Peyer's patch (tissue), 4 donors: ENCODE measurements around the gene NEUROG2. TPM values are rescaled to one million over a fixed set of nuclear protein-coding genes. Genes with fewer than 3 reads are reported as not detected.

Source experiments
- DNase-seq, 3 donors: peaks; one replicate each; pipeline ENCODE4 v3.0.0-alpha.2; 2017 to 2019
- H3K27ac ChIP-seq, 4 donors: fragments of 200-600 bp; sonication (generic); one replicate each; pipeline ENCODE4 v1.5.1; 2016 to 2019
- H3K27me3 ChIP-seq, 2 donors: fragments of 200-600 bp; sonication (generic); one replicate each; pipeline ENCODE4 v1.5.1; 2019
- H3K36me3 ChIP-seq, 3 donors: fragments of 200-600 bp; sonication (generic); one replicate each; pipeline ENCODE4 v1.5.1; 2016 to 2019
- H3K4me1 ChIP-seq, 4 donors: fragments of 200-600 bp; sonication (generic); one replicate each; pipeline ENCODE4 v1.5.1; 2016 to 2019
- H3K4me3 ChIP-seq, 4 donors: fragments of 200-600 bp; sonication (generic); 1 replicate in 3 of 4; 2 replicates in 1 of 4; pipeline ENCODE4 v1.5.1; 2016 to 2019; ENCODE audit warnings: mild to moderate bottlenecking in 1 of 4
- H3K9me3 ChIP-seq, 4 donors: fragments of 200-600 bp; sonication (generic); one replicate each; pipeline ENCODE4 v1.5.1; 2016 to 2019; ENCODE audit warnings: mild to moderate bottlenecking in 1 of 4
- POLR2A ChIP-seq, 2 donors: fragments of 450-650 bp; IDR thresholded peaks; one replicate each; pipeline ENCODE4 v1.5.1; 2017; ENCODE audit warnings: antibody characterized with exemption in 2 of 2, mild to moderate bottlenecking in 2 of 2, moderate library complexity in 2 of 2
- total RNA-seq, 4 donors: library from RNA; depleted of rRNA; stranded (reverse); fragments of >200 nt; gene quantifications; one replicate each; pipeline ENCODE4 v1.1.0, GENCODE V29; 2016
- TF ChIP-seq, protein P1 (sequence below), 6 experiments: fragments of 450-650 bp in 4 of 6; fragments of 200-600 bp in 2 of 6; sonication (generic) in 1 of 6; IDR thresholded peaks; one replicate each; pipeline ENCODE4 v1.5.1; 2017 to 2019; ENCODE audit warnings: antibody characterized with exemption in 6 of 6, mild to moderate bottlenecking in 3 of 6, moderate library complexity in 1 of 6

The NEUROG2 gene
- total RNA-seq, 4 donors from 2014 or later: not detected

DNA sequence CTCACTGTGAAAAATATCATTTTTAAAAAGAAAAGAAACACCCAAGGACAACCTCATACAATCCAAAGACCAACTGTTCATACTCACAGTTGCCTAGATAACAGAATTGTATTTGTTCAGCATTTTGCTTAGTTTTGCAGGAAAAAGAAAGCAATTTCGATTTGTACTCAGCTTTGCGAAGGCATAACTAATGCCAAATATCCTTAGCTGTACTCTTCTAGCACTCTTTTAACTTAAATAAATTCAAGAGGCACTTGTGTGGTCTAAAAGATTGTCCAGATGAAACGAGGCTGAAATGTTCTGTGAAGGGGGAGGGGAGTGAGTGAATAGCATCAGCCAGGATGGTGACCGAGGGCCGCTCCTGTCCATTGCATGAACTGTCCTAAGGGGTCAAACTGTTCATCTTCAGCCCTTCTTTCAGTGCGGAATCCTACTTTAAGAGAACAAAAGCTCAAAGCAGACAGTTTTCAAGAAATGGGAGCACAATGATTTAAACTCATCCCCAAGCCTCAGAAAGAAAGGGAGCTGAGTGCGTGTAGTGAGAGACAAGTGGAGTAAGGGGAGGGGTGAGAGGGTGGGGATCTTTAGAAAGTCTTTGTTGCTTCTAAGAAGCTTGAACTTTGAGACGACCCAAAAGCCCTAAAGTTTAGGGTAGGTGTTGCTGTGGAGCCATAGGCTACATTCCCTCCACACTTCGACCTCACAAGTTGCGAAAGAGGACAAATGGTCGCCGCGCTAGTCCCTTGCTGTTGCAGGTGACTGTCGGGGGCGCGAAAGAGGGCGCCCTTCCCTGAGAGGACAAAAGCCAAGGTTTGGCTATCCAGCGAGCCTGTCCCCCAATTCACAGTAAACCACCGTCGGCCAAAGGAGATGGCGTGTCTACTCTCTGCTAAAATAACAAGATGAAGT is 4.0 kb upstream of the NEUROG2 start:
- H3K4me1 ChIP-seq: peaks cover 0 to 41% (median 15%) of the 10 kb centered on the region in 4 donors
- no peaks in the 10 kb centered on the region for H3K9me3 ChIP-seq
- DNase-seq: no peak
- peaks cover 4 to 87% of the 10 kb centered on the region in 2 donors for H3K27me3 ChIP-seq
- H3K4me3 ChIP-seq: no peak overlapping the region
- no peak overlapping the region for H3K27ac ChIP-seq
- no peaks in the 10 kb centered on the region for H3K36me3 ChIP-seq
- TF ChIP-seq, protein P1, sequence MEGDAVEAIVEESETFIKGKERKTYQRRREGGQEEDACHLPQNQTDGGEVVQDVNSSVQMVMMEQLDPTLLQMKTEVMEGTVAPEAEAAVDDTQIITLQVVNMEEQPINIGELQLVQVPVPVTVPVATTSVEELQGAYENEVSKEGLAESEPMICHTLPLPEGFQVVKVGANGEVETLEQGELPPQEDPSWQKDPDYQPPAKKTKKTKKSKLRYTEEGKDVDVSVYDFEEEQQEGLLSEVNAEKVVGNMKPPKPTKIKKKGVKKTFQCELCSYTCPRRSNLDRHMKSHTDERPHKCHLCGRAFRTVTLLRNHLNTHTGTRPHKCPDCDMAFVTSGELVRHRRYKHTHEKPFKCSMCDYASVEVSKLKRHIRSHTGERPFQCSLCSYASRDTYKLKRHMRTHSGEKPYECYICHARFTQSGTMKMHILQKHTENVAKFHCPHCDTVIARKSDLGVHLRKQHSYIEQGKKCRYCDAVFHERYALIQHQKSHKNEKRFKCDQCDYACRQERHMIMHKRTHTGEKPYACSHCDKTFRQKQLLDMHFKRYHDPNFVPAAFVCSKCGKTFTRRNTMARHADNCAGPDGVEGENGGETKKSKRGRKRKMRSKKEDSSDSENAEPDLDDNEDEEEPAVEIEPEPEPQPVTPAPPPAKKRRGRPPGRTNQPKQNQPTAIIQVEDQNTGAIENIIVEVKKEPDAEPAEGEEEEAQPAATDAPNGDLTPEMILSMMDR (IDR thresholded peaks at IDR 0.05): no peak
- no peak for TF ChIP-seq POLR2A (IDR thresholded peaks at IDR 0.05)

DNA sequence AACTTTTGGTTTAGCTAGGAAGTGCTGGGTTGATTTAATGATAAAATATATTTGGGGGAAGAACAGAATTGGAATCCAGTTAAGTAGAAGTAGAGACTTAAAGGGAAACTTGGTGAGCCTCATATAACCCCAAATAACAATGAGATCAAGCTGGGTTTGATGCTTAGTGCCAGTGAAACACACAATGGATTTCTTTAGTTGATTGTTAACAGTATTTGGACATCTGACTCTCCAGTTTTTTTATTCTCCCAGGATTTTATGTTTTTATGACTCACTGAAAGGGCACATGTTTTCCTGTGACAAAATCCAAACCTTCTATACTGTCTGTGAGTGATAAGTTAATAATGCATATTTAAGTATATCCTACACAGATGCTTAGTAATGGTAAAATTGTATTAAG is 2.7 kb upstream of the NEUROG2 start:
- Histone ChIP-seq H3K4me3 (no peak overlapping the region), H3K36me3 (no peaks in the 10 kb centered on the region), H3K4me1 (peaks cover 0 to 46% (median 20%) of the 10 kb centered on the region in 4 donors), H3K27me3 (peaks cover 4 to 89% of the 10 kb centered on the region in 2 donors), H3K9me3 (no peaks in the 10 kb centered on the region), H3K27ac (no peak overlapping the region)
- no peak for DNase-seq
- no peak for TF ChIP-seq POLR2A (IDR thresholded peaks at IDR 0.05)
- TF ChIP-seq, protein P1 (IDR thresholded peaks at IDR 0.05): no peak

DNA sequence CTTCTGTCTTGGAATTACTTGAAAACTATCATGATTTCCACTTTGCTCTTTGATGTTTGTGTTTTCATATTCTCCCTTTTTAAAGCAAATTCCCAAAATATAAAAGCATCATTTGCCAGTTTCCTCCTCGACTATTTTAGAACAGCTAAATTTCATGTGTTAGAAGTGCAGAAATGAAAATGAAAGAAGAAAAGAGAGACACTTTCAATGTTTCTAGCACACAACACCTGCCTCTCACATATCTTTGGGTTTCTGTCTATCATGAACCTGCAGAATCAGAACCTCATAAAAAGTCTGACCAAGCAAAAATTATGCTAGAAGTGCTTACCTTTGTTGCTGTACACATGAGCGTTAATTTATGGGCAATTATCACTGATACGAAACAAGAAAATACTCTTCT is 1.9 kb upstream of the NEUROG2 start:
- no peak for TF ChIP-seq POLR2A (IDR thresholded peaks at IDR 0.05)
- TF ChIP-seq, protein P1 (IDR thresholded peaks at IDR 0.05): no peak

DNA sequence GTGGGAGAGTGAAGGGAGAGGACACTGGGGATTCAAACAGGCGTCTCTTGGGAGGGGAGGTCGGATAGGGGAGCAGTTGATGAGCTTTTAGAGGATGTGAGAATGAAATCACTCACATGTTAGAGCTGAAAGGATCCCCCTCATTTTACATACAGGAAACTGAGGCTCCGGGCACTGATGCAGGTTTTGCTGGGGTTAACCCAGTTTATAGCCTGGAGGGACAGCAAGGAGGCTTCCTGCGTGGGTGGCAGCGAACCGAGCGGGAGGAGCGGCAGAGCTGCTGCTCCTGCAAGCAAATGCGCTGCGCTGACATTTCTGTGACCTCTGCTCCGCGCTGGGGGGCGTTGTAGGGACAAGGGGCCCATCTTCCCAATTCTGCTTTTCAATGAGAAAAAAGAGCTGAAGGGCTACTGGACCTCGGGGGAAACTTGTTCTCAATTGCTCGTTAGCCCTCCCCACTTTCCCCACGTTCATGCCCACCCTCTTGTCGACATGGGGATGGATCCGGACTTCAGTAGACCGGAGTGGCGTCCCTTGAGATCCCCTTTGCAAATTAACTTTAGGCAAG is 1.2 kb upstream of the NEUROG2 start:
- DNase-seq: no peak
- peaks cover 0 to 39% (median 20%) of the 10 kb centered on the region in 4 donors for H3K4me1 ChIP-seq
- H3K9me3 ChIP-seq: no peaks in the 10 kb centered on the region
- peaks cover 4 to 78% of the 10 kb centered on the region in 2 donors for H3K27me3 ChIP-seq
- H3K27ac ChIP-seq: no peak overlapping the region
- no peaks in the 10 kb centered on the region for H3K36me3 ChIP-seq
- no peak for TF ChIP-seq POLR2A (IDR thresholded peaks at IDR 0.05)
- TF ChIP-seq, protein P1 (IDR thresholded peaks at IDR 0.05): no peak
- peak overlapping the region in 1 of 4 donors; percentile 61 for H3K4me3 ChIP-seq

More for the DNA sequence above, 1.9 kb upstream of the NEUROG2 start:
- Histone ChIP-seq H3K4me3 (no peak overlapping the region), H3K27ac (no peak overlapping the region), H3K9me3 (no peaks in the 10 kb centered on the region), H3K27me3 (peaks cover 4 to 85% of the 10 kb centered on the region in 2 donors), H3K4me1 (peaks cover 0 to 41% (median 20%) of the 10 kb centered on the region in 4 donors), H3K36me3 (no peaks in the 10 kb centered on the region)
- DNase-seq: no peak

DNA sequence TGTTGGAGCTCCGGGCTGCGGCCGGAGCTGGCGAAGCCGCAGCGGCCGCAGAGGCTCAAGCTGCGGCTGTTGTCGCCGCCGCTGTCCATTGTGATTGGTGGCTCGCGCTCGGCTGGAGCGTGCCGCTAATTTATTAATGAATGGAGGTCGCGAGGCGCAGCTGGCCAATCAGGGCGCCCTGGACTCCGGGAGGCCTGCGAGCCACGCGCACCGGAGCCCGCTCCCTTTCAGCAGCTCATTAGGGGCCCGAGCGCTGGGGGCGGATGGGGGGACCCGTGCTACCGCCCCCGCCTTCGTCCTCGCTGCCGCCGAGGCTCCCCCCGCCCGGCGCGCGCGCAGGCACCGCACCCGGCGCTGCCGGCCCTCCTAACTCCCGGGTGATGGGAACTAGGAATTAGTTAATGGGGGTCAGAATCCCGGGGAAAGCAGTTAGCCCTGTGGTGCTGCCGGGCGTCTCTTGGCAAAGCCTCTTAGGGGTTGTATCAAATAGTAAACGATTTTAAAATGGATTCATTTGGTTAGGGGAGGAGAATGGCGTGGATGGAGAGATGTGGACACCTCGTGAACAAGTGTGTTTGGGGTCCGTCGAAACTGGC is 589 bp upstream of the NEUROG2 start:
- Histone ChIP-seq H3K4me3 (peak overlapping the region; percentile 5 to 61 (median 42)), H3K4me1 (peaks cover 0 to 39% (median 20%) of the 10 kb centered on the region in 4 donors), H3K27ac (no peak overlapping the region), H3K27me3 (peaks cover 4 to 73% of the 10 kb centered on the region in 2 donors), H3K9me3 (no peaks in the 10 kb centered on the region), H3K36me3 (no peaks in the 10 kb centered on the region)
- no peak for TF ChIP-seq POLR2A (IDR thresholded peaks at IDR 0.05)
- TF ChIP-seq, protein P1 (IDR thresholded peaks at IDR 0.05): no peak
- no peak for DNase-seq
